ENCODE data around the gene PCSK2. TPM values are rescaled to one million over a fixed set of nuclear protein-coding genes. Genes with fewer than 3 reads are reported as not detected.
"Not testable (repeated sequence)": the region's sequence is repeated elsewhere in the genome, so short reads cannot be mapped to it uniquely, and the experiment has no call there.

The PCSK2 gene
- total and polyA plus RNA-seq, 5 experiments from 2014 or later = not detected

GRCh38 chr20:17219856-17220255 is 7.0 kb upstream of the PCSK2 start:
- H3K9me3 Mint-ChIP-seq = peaks cover 0 to 33% (median 4%) of the 10 kb centered on the region in 9 donors
- H3K27me3 Mint-ChIP-seq = peaks cover 17 to 34% (median 18%) of the 10 kb centered on the region in 5 donors
- ATAC-seq, H3K4me1 Mint-ChIP-seq, H3K4me3 Mint-ChIP-seq, H3K36me3 Mint-ChIP-seq, H3K27ac Mint-ChIP-seq, POLR2A ChIA-PET, DNase-seq: not testable (repeated sequence)

- Mint-ChIP-seq H3K9me3 (peaks cover 0 to 13% (median 2%) of the 10 kb centered on the region in 9 donors), H3K4me1 (peaks cover 1 to 8% (median 6%) of the 10 kb centered on the region in 4 donors), H3K27ac (no peak overlapping the region), H3K36me3 (peaks cover 1 to 13% (median 2%) of the 10 kb centered on the region in 3 donors), H3K4me3 (no peak overlapping the region), H3K27me3 (peaks cover 32 to 71% (median 47%) of the 10 kb centered on the region in 5 donors)
- POLR2A ChIA-PET = no interaction called here
- ATAC-seq (no peak), DNase-seq (no peak)
Measured at GRCh38 chr20:17223553-17223952, 3.3 kb upstream of the PCSK2 start.

GRCh38 chr20:17225851-17226409 is 910 bp upstream of the PCSK2 start:
- peaks cover 39 to 90% (median 56%) of the 10 kb centered on the region in 5 donors for H3K27me3 Mint-ChIP-seq
- POLR2A ChIA-PET = no interaction called here

GRCh38 chr20:17227219-17227575 is 357 bp downstream of the PCSK2 start:
- Mint-ChIP-seq H3K27ac (no peak overlapping the region), H3K4me3 (no peak overlapping the region), H3K27me3 (peaks cover 36 to 81% (median 58%) of the 10 kb centered on the region in 5 donors), H3K4me1 (peaks cover 1 to 8% (median 6%) of the 10 kb centered on the region in 4 donors), H3K36me3 (peaks cover 1 to 19% (median 2%) of the 10 kb centered on the region in 3 donors), H3K9me3 (peaks cover 0 to 16% (median 2%) of the 10 kb centered on the region in 9 donors)
- DNase-seq (no peak), ATAC-seq (no peak)
- POLR2A ChIA-PET = no interaction called here

More at GRCh38 chr20:17225851-17226409, 910 bp upstream of the PCSK2 start:
- peaks cover 1 to 19% (median 2%) of the 10 kb centered on the region in 3 donors for H3K36me3 Mint-ChIP-seq
- ATAC-seq = no peak
- peaks cover 1 to 8% (median 6%) of the 10 kb centered on the region in 4 donors for H3K4me1 Mint-ChIP-seq
- peak overlapping the region in 1 of 10 donors; percentile 9 for H3K27ac Mint-ChIP-seq
- H3K9me3 Mint-ChIP-seq = peaks cover 0 to 16% (median 2%) of the 10 kb centered on the region in 9 donors
- no peak for DNase-seq
- H3K4me3 Mint-ChIP-seq = peak overlapping the region in 1 of 10 donors; percentile 67

GRCh38 chr20:17227669-17228623 is 1.1 kb downstream of the PCSK2 start:
- no peak for DNase-seq
- H3K27me3 Mint-ChIP-seq = peaks cover 34 to 75% (median 58%) of the 10 kb centered on the region in 5 donors
- POLR2A ChIA-PET = no interaction called here
- peaks cover 1 to 19% (median 2%) of the 10 kb centered on the region in 3 donors for H3K36me3 Mint-ChIP-seq
- H3K4me3 Mint-ChIP-seq = no peak overlapping the region
- peaks cover 1 to 8% (median 6%) of the 10 kb centered on the region in 4 donors for H3K4me1 Mint-ChIP-seq
- no peak for ATAC-seq
- peaks cover 0 to 16% (median 3%) of the 10 kb centered on the region in 9 donors for H3K9me3 Mint-ChIP-seq
- no peak overlapping the region for H3K27ac Mint-ChIP-seq

GRCh38 chr20:17228624-17229061 is 1.8 kb downstream of the PCSK2 start:
- DNase-seq = no peak
- POLR2A ChIA-PET = no interaction called here
- no peak overlapping the region for H3K4me3 Mint-ChIP-seq
- H3K4me1 Mint-ChIP-seq = peaks cover 1 to 8% (median 6%) of the 10 kb centered on the region in 4 donors
- H3K36me3 Mint-ChIP-seq = peaks cover 1 to 19% (median 2%) of the 10 kb centered on the region in 3 donors
- no peak overlapping the region for H3K27ac Mint-ChIP-seq
- ATAC-seq = no peak
- peaks cover 0 to 16% (median 3%) of the 10 kb centered on the region in 9 donors for H3K9me3 Mint-ChIP-seq
- peaks cover 28 to 68% (median 53%) of the 10 kb centered on the region in 5 donors for H3K27me3 Mint-ChIP-seq

GRCh38 chr20:17229256-17229655 is 2.4 kb downstream of the PCSK2 start:
- Mint-ChIP-seq H3K36me3 (peaks cover 1 to 22% (median 2%) of the 10 kb centered on the region in 3 donors), H3K9me3 (peaks cover 0 to 16% (median 3%) of the 10 kb centered on the region in 9 donors), H3K27ac (no peak overlapping the region), H3K27me3 (peaks cover 25 to 62% (median 50%) of the 10 kb centered on the region in 5 donors), H3K4me3 (no peak overlapping the region), H3K4me1 (peaks cover 1 to 8% (median 6%) of the 10 kb centered on the region in 4 donors)
- no peak for ATAC-seq
- DNase-seq = no peak
- POLR2A ChIA-PET = no interaction called here

- no peaks in the 10 kb centered on the region for H3K4me1 Mint-ChIP-seq
Measured at GRCh38 chr20:17233626-17234025, 6.8 kb downstream of the PCSK2 start.

GRCh38 chr20:17236766-17237165 is 9.9 kb downstream of the PCSK2 start:
- no peaks in the 10 kb centered on the region for H3K4me1 Mint-ChIP-seq
- ATAC-seq (no peak), DNase-seq (no peak)
- H3K27me3 Mint-ChIP-seq = peaks cover 0 to 15% (median 0%) of the 10 kb centered on the region in 5 donors
- peaks cover 0 to 3% (median 0%) of the 10 kb centered on the region in 3 donors for H3K36me3 Mint-ChIP-seq
- POLR2A ChIA-PET = no interaction called here
- H3K4me3 Mint-ChIP-seq = no peak overlapping the region
- peaks cover 0 to 17% (median 3%) of the 10 kb centered on the region in 9 donors for H3K9me3 Mint-ChIP-seq
- no peak overlapping the region for H3K27ac Mint-ChIP-seq

More at GRCh38 chr20:17233626-17234025, 6.8 kb downstream of the PCSK2 start:
- H3K36me3 Mint-ChIP-seq = peaks cover 0 to 10% (median 0%) of the 10 kb centered on the region in 3 donors
- ATAC-seq (no peak), DNase-seq (no peak)
- H3K27ac Mint-ChIP-seq = no peak overlapping the region
- POLR2A ChIA-PET = no interaction called here
- peaks cover 7 to 23% (median 9%) of the 10 kb centered on the region in 5 donors for H3K27me3 Mint-ChIP-seq
- H3K9me3 Mint-ChIP-seq = peaks cover 0 to 17% (median 2%) of the 10 kb centered on the region in 9 donors
- no peak overlapping the region for H3K4me3 Mint-ChIP-seq

- peaks cover 0 to 8% (median 2%) of the 10 kb centered on the region in 9 donors for H3K9me3 Mint-ChIP-seq
- no peak for ATAC-seq
Measured at GRCh38 chr20:17248224-17248623, 21.4 kb downstream of the PCSK2 start.

GRCh38 chr20:17262786-17263185 is 35.9 kb downstream of the PCSK2 start:
- POLR2A ChIA-PET = no interaction called here
- no peak overlapping the region for H3K4me3 Mint-ChIP-seq
- H3K27me3 Mint-ChIP-seq = peaks cover 2 to 11% (median 9%) of the 10 kb centered on the region in 5 donors
- H3K27ac Mint-ChIP-seq = no peak overlapping the region
- ATAC-seq (no peak), DNase-seq (no peak)
- no peaks in the 10 kb centered on the region for H3K36me3 Mint-ChIP-seq
- H3K4me1 Mint-ChIP-seq = no peaks in the 10 kb centered on the region
- H3K9me3 Mint-ChIP-seq = peaks cover 0 to 11% (median 1%) of the 10 kb centered on the region in 9 donors

More at GRCh38 chr20:17248224-17248623, 21.4 kb downstream of the PCSK2 start:
- DNase-seq = no peak
- Mint-ChIP-seq H3K36me3 (no peaks in the 10 kb centered on the region), H3K4me3 (no peak overlapping the region), H3K27me3 (peaks cover 0 to 6% (median 2%) of the 10 kb centered on the region in 5 donors), H3K4me1 (no peaks in the 10 kb centered on the region), H3K27ac (no peak overlapping the region)
- POLR2A ChIA-PET = no interaction called here

GRCh38 chr20:17273717-17274116 is 46.9 kb downstream of the PCSK2 start:
- Mint-ChIP-seq H3K4me1 (no peaks in the 10 kb centered on the region), H3K27me3 (peaks cover 0 to 13% (median 3%) of the 10 kb centered on the region in 5 donors), H3K4me3 (no peak overlapping the region), H3K27ac (peak overlapping the region in 1 of 10 donors; percentile 42), H3K36me3 (peaks cover 0 to 5% (median 0%) of the 10 kb centered on the region in 3 donors), H3K9me3 (peaks cover under 1 to 16% (median 4%) of the 10 kb centered on the region in 9 donors)
- no peak for DNase-seq
- ATAC-seq = no peak
- POLR2A ChIA-PET = no interaction called here

Measured in naive thymus-derived CD8-positive, alpha-beta T cell (primary cell).